GM21576 (cell line): ENCODE results near the gene CDC45.

Experiments used
- ATAC-seq: cut with Tn5 transposase; IDR thresholded peaks from one replicate; pipeline ENCODE4 v1.9.1; 2021; ENCODE audit warnings: mild to moderate bottlenecking, moderate library complexity; ENCODE audit not compliant: unreplicated experiment

The CDC45 gene

DNA sequence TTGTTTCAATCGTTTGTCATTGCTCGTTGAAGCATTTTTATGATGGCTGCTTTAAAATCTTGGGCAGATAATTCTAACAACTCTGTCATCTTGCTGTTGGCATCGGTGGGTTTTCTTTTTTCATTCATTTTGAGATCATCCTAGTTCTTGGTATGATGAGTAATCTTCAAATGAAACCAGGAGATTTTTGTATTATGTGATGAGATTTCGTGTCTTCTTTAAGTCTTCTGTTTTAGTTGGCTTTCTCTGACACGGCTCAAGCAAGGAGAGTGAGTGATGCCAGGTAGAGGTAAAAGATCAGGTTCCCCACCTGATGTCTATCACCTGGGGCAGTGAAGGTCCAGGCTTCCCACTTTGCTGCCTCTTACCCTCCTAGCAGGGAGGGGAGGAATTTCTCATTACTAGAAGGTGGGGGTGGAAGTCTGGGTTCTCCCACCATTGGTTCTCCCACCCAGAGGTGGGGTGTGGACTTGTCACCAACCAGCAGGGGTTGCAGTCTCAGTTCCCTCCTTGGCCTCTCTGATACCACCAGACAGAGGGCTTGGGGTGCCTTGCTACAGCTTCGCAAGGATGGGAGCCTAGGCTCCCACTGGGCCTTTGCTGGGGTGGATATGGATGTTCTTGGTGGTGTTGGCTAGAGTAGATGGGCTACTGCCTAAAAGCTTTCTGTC lies 12.9 kb downstream of the CDC45 start:
- ATAC-seq: no peak

DNA sequence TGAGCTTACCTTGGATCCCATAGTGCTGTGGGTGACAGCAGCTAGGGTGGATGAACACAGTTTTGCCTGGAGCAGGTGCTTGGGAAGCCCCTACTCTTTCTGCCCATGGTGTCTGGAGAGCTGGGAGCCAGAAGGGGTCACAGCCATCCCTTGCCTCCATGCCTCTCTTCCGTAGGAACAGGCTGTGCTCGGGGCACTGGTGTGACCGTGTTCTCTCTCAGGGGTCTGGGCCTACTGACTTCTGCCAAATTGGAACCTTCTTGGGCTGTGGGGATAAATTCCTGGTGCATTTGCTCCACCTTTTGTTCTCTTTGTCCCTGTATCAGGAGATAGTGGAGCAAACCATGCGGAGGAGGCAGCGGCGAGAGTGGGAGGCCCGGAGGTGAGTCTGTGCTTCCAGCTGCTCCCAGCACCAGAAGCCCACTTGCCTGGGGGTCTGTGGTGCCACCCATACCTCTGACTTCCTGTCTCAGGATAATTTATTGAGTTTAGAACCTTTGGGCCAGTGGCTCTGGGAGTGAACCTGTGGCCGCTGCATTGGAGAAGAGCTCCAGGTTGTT lies 14.4 kb downstream of the CDC45 start:
- no peak for ATAC-seq

DNA sequence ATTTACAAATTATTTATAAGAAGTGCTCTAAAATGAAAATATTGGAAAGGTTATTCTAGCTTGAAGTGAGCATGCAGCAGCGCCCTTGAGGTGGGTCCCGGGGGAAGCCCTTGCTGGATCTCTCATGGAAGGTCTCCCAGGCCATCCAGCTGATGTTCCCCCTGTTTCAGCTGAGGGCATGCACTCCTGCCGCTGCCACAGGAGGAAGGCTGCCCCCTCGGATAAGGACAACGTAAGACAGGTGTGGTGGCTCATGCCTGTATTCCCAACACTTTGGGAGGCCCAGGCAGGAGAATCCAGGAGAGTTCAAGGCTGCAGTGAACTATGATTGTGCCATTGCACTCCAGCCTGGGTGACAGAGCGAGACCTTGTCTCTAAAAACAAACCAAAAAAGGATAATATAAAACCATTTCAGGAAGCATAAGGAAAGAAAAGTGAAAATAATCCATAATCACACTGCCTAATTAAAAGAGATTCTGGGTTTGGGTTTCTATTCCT lies 15.0 kb downstream of the CDC45 start:
- ATAC-seq: no peak

DNA sequence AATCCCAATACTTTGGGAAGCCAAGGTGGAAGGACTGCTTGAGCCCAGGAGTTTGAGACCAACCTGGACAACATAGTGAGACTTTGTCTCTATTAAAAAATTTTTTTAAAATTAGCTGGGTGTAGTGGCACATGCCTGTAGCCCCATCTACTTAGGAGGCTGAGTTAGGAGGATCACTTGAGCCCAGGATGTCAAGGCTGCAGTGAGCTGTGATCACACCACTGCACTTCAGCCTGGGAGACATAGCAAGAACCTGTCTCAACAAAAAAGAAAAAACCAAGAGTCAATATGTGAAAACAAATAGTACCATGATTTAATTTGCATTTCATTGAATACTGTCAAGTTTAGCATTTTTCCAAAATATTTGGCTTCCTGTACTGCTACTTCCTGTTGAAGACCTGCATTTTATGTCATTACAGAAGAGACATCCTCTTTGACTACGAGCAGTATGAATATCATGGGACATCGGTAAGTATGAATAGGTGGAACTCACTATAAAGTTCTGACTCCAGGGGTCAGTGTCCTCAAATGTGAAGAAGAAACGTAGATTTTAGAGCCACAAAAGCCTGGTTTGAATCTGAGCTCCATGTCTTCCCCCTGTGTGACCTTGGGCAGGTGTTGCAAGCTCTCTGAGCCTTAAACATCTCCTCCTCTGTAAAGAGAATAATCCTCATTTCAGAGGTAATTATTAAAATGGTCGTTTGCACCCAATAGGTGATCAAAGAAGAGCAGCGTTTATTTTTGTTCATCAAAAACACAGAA lies 16.0 kb downstream of the CDC45 start:
- no peak for ATAC-seq

DNA sequence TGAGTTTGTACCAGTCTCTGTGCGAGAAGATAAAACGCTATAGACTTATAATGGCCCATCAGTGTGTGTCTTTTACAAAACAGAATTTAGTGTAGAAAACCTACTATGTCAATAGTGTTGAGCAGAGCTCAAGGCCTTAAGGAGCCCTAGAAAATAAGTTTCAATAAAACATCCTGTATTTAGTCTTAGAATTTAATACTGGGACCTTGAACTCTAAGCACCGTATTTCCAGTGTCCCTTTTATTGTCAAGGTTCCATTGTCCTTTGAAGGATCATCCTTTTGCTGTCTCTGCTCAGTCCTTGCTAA lies 16.6 kb downstream of the CDC45 start:
- ATAC-seq: no peak

DNA sequence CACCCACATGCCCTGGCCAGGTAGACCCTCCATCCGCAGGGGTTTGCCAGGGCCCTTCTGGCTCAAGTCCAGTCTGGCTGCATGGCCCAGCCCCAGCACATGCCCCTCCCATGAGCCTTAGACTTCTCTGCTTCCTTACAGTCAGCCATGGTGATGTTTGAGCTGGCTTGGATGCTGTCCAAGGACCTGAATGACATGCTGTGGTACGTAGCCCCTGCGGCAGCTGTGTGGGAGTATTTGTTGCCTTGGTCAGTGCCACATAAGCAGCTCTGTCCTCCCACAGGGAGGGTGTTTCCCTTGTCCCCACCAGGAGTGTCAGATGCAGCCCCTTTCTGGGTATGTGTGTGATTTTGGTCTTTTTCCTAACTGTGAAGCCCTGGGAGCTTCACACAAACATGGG lies 17.5 kb downstream of the CDC45 start:
- no peak for ATAC-seq

DNA sequence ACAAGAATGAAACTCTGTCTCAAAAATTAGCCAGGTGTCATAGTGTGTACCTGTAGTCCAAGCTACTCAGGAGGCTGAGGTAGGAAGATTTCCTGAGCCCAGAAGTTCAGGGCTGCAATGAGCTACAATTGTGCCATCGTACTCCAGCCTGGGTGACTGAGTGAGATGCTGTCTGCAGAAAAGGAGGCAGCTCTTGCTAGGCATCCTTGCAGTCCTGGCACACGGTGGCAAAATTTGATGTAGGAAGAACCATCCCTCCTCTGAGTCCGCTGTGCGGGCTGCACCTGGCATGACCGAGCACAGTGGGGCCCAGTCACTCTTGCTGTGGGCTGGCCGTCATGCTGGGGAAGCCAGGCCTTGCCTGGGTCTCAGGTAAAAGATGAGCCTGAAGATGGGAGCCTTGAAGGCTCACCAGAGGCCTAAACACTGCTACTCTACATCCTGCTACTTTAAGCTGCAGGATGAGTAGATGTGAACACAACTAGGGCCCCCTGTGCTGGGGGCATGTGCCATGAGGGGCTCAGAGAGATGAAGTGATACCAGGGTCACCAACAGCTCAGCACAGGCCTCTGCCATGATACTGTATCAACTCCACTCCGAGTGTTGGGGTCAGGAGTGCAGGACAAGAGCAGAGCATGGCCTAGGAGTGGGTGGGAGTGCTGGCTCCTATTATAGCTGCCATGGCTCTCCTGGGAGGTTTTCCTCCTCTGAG lies 18.6 kb downstream of the CDC45 start:
- no peak for ATAC-seq

DNA sequence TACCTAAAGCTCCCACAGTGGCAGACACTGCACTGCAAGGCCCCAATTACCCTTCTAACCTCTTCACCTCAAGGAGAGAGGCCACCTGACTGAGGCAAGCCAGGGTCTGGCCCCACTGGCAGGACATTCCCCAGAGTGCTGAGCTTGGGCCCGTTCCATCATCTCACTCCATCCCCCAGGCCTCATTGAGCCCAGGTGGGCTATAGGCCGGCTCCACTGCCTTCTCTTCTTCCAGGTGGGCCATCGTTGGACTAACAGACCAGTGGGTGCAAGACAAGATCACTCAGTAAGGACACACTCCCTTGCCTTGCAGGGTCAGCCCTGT lies 19.1 kb downstream of the CDC45 start:
- no peak for ATAC-seq

DNA sequence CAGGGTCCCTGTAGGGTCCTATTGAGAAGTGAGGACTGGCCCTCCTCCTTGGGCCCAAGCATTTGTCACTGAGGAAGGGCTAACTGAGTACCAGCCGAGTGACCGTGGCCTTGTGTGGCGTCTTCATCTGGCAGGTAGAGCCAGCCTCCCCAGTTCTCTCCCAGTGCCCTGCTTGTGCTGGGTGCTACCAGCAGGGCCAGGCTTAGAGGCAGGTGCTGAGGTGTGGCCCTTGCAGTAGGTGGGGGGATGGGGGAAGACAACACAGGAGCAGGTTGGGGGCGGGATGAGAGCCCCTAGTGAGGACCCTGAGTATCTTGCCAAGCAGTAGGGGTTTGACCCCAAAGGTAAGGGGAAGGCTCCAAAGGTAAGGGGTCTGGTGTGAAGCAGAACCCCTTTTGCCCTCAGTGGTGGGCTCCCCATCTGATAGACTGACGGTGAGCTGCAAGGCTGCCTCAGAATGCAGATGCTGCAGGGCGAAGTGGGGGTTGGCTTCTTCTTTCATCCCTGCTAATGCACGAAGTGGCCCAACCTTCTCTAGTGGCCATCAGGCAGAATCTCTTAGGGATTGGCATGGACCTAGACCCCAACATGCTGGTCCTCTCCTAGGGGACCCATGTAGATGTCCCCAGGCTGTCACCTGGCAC lies 19.6 kb downstream of the CDC45 start:
- no peak for ATAC-seq

DNA sequence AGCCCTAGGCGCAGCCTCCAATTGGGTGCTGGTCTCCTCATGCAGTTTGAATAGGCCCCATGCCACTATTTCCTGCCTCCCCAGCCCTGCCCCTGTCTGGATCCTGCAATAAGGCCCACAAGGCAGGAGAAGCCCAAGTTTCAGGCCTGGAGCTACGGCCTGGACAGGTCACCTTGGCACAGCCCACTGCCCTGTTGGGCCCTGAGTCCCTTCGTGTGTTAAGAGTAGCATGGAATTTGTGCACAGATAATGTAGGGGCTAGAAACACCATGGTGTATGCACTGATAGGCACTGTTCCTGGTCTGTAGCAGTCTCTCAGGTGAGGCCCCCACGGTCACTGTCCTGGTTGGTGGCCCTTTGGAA lies 20.1 kb downstream of the CDC45 start:
- ATAC-seq: no peak

DNA sequence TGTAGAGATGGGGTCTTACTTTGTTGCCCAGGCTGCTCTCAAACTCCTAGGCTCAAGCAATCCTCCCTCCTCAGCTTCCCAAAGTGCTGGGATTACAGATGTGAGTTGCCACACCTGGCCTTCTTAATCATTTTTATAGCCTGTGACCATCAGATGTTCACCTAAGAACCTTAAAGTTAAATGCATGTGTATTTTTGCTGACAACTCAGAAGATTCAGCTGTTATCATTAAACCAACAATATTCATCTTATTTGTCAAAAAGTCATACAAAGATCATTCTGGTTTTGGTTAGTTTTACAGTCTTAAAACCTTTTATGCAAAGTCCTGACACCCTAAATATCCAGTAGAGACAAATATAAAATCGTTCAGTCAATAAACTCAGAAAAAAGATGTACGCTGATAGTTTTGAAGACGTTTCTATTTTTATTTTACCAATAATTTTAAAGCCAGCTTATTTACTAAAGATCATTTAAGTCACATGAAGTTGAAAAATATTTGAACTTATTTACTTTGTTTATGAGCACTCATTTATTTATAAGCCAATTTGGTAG lies 22.3 kb downstream of the CDC45 start:
- ATAC-seq: no peak

DNA sequence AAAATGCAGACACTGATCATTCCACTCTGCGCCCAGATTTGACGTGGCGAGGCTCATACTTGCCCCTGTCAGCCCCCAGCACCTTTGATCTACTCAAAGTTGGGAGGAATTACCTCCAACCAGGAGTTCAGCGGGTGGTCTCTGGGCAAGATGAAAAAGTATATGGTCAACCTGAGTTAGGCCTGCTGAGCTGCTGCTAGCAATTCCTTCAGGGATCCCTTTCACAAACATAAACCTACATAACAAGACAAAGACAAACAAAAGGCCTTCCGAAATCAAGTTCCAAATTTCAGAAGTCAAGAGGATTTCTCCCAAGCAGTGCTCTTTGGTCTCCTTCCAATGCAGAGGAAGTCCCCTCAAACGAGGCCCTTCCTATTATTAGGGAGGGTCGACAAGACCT lies 23.6 kb downstream of the CDC45 start:
- no peak for ATAC-seq

DNA sequence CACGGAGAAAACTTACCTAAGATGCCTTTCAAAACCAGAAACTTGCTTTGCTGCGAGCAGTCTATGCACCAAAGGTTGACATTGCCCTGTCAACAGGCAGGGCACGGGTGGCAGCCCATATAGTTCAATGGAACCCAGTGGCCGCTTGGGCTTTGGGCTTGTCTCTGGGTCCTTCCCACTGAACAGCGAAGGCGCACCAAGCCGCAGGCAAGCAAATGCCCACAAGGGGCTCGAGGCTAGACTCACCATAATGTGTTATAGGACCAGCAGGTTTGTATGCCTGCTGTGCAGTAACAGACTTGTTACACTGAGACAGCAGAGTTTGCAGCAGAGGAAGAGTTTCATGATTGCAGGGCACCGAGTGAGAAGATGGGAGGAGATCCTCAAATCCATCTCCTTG lies 24.1 kb downstream of the CDC45 start:
- no peak for ATAC-seq

DNA sequence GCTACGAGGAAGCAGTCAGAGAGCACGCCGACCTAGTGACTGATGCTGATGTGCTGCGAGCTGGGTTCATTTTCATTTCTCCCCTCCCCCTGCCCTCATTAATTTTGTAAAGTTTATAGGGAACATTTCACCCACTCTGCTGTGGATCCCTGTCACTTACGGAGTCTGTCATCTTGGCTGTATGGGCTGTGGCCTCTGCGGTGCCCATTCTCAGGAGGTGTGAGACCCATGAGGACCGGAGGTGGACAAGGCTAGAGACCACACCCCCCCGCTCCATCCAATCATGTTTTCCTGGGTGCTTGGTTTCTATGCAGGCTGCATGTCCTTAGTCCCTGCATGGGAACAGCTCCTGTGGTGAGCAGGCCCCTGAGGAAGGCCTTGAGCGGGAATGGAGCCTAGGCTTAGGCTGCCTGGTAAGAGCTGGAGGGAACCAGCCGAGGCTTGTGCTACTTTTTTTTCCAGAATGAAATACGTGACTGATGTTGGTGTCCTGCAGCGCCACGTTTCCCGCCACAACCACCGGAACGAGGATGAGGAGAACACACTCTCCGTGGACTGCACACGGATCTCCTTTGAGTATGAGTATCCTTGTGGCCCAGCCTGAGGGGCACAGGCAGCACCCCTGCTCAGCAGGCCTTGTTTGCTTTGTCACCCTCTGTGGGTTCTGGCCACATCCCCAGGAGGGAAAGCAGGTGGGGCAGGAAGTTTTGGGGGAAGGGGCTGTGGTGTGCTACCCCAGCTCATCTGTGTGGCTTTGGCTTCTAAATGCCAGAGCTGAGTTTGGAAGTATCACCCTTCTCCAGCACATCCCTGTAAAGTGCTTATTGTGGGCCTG lies 25.4 kb downstream of the CDC45 start:
- no peak for ATAC-seq

DNA sequence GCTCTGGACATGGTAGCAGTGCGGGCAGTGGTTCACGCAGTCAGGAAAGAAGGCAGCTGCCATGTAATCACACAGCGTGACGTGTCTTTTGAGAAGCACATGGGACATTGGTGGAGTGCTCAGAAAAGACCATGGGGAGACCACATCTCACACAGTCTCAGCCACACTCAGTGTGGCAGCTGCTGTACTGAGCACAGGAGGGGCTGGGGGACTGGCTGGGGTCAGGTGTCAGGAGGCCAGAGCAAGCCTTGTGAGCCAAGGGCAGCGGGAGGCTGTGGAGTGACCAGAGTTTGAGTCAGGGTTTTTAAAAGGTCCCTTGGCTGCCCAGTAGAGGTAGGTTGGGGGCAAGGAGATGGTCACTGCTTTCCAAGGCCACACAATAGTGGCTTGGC lies 26.0 kb downstream of the CDC45 start:
- ATAC-seq: no peak

DNA sequence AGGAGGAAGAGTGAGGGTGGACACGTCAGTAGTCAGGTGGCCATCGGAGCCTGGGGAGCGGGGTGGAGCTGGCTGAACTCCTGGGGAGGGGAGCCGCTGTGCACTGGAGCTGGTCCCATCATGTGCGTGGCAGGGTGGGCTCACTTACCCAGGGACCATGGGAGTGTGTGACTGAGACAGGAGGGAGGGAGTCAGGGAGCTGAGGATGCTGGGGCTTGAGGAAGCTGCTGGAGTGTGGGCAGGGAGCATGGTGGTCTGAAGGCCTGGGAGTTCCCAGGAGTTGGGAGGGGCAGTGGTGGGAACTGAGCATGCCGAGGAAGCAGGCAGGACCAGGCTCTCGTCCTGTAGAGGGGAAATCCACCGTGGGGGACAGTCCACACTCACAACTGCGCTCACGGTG lies 26.5 kb downstream of the CDC45 start:
- ATAC-seq: no peak

DNA sequence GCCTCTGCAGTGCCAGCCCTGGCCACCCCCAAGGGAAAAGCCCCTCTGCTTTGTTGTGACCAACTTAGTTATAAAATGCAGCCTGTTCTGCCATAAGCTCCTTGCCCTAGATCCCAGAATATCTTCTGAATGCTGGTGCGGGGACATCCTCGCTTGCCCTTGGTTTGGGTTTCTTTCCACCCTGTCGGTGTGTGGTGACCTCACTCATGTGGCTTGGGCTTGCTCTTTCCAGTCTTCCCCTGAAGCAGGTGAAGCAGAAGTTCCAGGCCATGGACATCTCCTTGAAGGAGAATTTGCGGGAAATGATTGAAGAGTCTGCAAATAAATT lies 27.8 kb downstream of the CDC45 start:
- no peak for ATAC-seq

DNA sequence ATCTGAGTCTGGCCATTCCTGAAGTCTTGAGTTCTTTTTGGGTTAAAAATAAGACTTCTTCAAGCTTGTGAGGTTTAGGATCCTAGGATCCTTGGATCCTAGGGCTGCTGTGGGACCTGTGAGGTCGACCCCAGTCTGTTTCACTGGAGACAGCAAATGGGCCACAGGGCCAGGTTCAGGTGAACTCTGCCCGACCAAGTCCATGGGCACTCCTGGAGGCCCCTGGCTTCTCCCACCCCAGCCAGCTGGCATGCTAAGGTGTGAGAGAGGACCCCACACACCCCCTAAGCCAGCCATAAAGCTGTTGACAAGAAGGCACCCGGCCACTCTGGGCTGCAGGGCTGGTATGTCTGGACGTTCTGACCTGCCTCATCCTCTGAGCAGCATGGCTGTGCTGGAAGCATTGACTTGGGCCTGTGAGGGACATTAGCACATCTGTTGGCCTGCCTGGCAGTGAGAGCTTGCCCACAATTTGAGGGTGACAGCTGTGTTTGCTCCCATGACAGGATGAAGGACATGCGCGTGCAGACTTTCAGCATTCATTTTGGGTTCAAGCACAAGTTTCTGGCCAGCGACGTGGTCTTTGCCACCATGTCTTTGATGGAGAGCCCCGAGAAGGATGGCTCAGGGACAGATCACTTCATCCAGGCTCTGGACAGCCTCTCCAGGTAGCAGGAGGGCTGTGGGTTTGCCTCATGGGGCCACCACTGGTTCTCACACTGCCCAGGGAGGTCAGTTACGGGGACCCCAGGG lies 28.5 kb downstream of the CDC45 start:
- no peak for ATAC-seq

DNA sequence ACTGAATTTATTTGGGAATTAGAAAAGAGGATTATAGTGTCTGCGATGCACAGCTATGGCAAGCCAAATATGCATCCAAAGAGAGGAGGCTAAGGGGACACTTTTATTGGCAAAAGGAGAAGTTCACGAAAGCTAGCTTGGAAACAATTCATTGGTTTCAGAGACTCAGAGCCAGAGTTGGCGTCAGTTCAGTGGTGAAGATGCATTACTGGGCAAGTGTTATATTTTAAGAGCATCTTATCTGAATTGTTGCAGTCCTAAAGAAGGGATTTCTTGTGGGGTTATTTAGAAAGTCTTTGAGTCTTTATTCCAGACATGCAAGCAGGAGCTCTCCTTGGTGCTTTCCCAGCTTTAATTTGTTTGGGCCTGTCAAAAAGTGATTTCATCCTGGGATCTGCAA lies 29.5 kb downstream of the CDC45 start:
- ATAC-seq: no peak

DNA sequence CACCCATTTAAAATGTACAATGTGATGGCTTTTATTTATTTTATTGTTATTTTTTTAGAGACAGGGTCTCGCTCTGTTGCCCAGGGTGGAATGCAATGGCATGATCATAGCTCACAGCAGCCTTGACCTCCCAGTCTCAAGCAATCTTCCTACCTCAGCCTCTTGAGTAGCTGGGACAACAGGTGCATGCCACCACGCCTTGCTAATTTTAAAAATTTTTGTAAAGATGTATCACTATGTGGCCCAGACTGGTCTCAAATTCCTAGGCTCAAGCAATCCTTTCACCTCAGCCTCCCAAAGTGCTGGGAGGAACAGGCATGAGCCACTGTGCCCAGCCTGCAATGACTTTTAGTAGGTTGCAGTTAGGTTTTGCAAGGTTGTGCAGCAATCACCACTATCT lies 30.2 kb downstream of the CDC45 start:
- ATAC-seq: no peak
